Measurements from ENCODE around the gene RIOK3.

RIOK3 gene

GRCh38 chr18:23460285-23461273, 7.5 kb downstream of the RIOK3 start:
- Histone ChIP-seq H3K9me3 (ENCODE audit: control extremely low read depth in 1 of 5, control insufficient read depth in 4 of 5, insufficient read depth in 2 of 5, low read depth in 1 of 5, low read length in 4 of 5) (no peaks in the 10 kb centered on the region), H3K27ac (ENCODE audit: insufficient read depth in 1 of 2, low read depth in 1 of 2, low read length in 2 of 2, poor library complexity in 1 of 2, severe bottlenecking in 2 of 2) (peak overlapping the region in 1 of 2 experiments; percentile 27), H3K27me3 (replicated peaks in 2 of 5; ENCODE audit: control insufficient read depth in 4 of 5, insufficient read depth in 5 of 5, low read length in 4 of 5) (no peaks in the 10 kb centered on the region), H3K4me1 (ENCODE audit: control extremely low read depth in 1 of 4, control insufficient read depth in 4 of 4, insufficient read depth in 4 of 4, low read length in 3 of 4) (peaks cover 0 to 18% (median 7%) of the 10 kb centered on the region in 4 experiments), H3K4me3 (ENCODE audit: control insufficient read depth in 1 of 7, extremely low read depth in 1 of 7, insufficient read depth in 4 of 7, low read depth in 2 of 7, low read length in 6 of 7) (no peak overlapping the region), H3K36me3 (ENCODE audit: control insufficient read depth in 4 of 4, insufficient read depth in 4 of 4, low read length in 3 of 4) (peaks cover 12 to 38% (median 25%) of the 10 kb centered on the region in 4 experiments)
- DNase-seq, result no peak
- 87% methylated on average over 2 of the region's 2 CpGs for WGBS (ENCODE audit: insufficient coverage)
- ChIA-PET CTCF (interaction anchor here (1.0 to 1.7 kb wide), 2 partner anchors 38 to 496 kb away, joined by 3 to 4 read pairs; no protein-coding TSS in a partner anchor), POLR2A (no interaction called here)

GRCh38 chr18:23462876-23463275, 9.8 kb downstream of the RIOK3 start:
- H3K36me3 ChIP-seq (ENCODE audit: control insufficient read depth in 4 of 4, insufficient read depth in 4 of 4, low read length in 3 of 4), result peaks cover 19 to 57% (median 38%) of the 10 kb centered on the region in 4 experiments
- DNase-seq, result no peak
- H3K27me3 ChIP-seq (replicated peaks in 2 of 5; ENCODE audit: control insufficient read depth in 4 of 5, insufficient read depth in 5 of 5, low read length in 4 of 5), result no peaks in the 10 kb centered on the region
- H3K4me1 ChIP-seq (ENCODE audit: control extremely low read depth in 1 of 4, control insufficient read depth in 4 of 4, insufficient read depth in 4 of 4, low read length in 3 of 4), result peaks cover 0 to 14% (median 3%) of the 10 kb centered on the region in 4 experiments
- H3K4me3 ChIP-seq (ENCODE audit: control insufficient read depth in 1 of 7, extremely low read depth in 1 of 7, insufficient read depth in 4 of 7, low read depth in 2 of 7, low read length in 6 of 7), result no peak overlapping the region
- CTCF ChIA-PET, result interaction anchor here (0.7 to 1.3 kb wide), 4 partner anchors 11 to 36 kb away, joined by 3 read pairs; no protein-coding TSS in a partner anchor
- POLR2A ChIA-PET, result no interaction called here
- peak overlapping the region in 1 of 2 experiments; percentile 27 for H3K27ac ChIP-seq (ENCODE audit: insufficient read depth in 1 of 2, low read depth in 1 of 2, low read length in 2 of 2, poor library complexity in 1 of 2, severe bottlenecking in 2 of 2)
- WGBS (ENCODE audit: insufficient coverage), result no CpG with 5 or more reads among the region's 2 CpGs
- H3K9me3 ChIP-seq (ENCODE audit: control extremely low read depth in 1 of 5, control insufficient read depth in 4 of 5, insufficient read depth in 2 of 5, low read depth in 1 of 5, low read length in 4 of 5), result no peaks in the 10 kb centered on the region

- Histone ChIP-seq H3K4me3 (ENCODE audit: control insufficient read depth in 1 of 7, extremely low read depth in 1 of 7, insufficient read depth in 4 of 7, low read depth in 2 of 7, low read length in 6 of 7) (no peak overlapping the region), H3K9me3 (ENCODE audit: control extremely low read depth in 1 of 5, control insufficient read depth in 4 of 5, insufficient read depth in 2 of 5, low read depth in 1 of 5, low read length in 4 of 5) (no peaks in the 10 kb centered on the region), H3K36me3 (ENCODE audit: control insufficient read depth in 4 of 4, insufficient read depth in 4 of 4, low read length in 3 of 4) (peaks cover 38 to 83% (median 59%) of the 10 kb centered on the region in 4 experiments), H3K27me3 (replicated peaks in 2 of 5; ENCODE audit: control insufficient read depth in 4 of 5, insufficient read depth in 5 of 5, low read length in 4 of 5) (no peaks in the 10 kb centered on the region), H3K4me1 (ENCODE audit: control extremely low read depth in 1 of 4, control insufficient read depth in 4 of 4, insufficient read depth in 4 of 4, low read length in 3 of 4) (peaks cover 0 to 4% (median 2%) of the 10 kb centered on the region in 4 experiments), H3K27ac (ENCODE audit: insufficient read depth in 1 of 2, low read depth in 1 of 2, low read length in 2 of 2, poor library complexity in 1 of 2, severe bottlenecking in 2 of 2) (no peak overlapping the region)
- WGBS (ENCODE audit: insufficient coverage), result 100% methylated on average over 2 of the region's 3 CpGs
- ChIA-PET CTCF (interaction anchor here (1.0 to 2.3 kb wide), 4 partner anchors 15 to 48 kb away, joined by 3 to 7 read pairs (median 4); partner anchors contain the start of gene RIOK3), POLR2A (interaction anchor here (0.6 kb wide), 1 partner anchor 12 kb away, joined by 7 read pairs; no protein-coding TSS in a partner anchor)
- no peak for DNase-seq
Observed at GRCh38 chr18:23468753-23469459, 15.8 kb downstream of the RIOK3 start.

- H3K4me3 ChIP-seq (ENCODE audit: control insufficient read depth in 1 of 7, extremely low read depth in 1 of 7, insufficient read depth in 4 of 7, low read depth in 2 of 7, low read length in 6 of 7), result no peak overlapping the region
- ChIA-PET CTCF (interaction anchor here (0.8 to 5.2 kb wide), 5 partner anchors 9 to 29 kb away, joined by 3 to 24 read pairs (median 4); partner anchors contain the start of gene RIOK3), POLR2A (no interaction called here)
- peaks cover 0 to 4% (median 2%) of the 10 kb centered on the region in 4 experiments for H3K4me1 ChIP-seq (ENCODE audit: control extremely low read depth in 1 of 4, control insufficient read depth in 4 of 4, insufficient read depth in 4 of 4, low read length in 3 of 4)
- H3K9me3 ChIP-seq (ENCODE audit: control extremely low read depth in 1 of 5, control insufficient read depth in 4 of 5, insufficient read depth in 2 of 5, low read depth in 1 of 5, low read length in 4 of 5), result no peaks in the 10 kb centered on the region
- DNase-seq, result no peak
- 100% methylated on average over 2 of the region's 2 CpGs for WGBS (ENCODE audit: insufficient coverage)
- peaks cover 44 to 84% (median 63%) of the 10 kb centered on the region in 4 experiments for H3K36me3 ChIP-seq (ENCODE audit: control insufficient read depth in 4 of 4, insufficient read depth in 4 of 4, low read length in 3 of 4)
- H3K27ac ChIP-seq (ENCODE audit: insufficient read depth in 1 of 2, low read depth in 1 of 2, low read length in 2 of 2, poor library complexity in 1 of 2, severe bottlenecking in 2 of 2), result no peak overlapping the region
- H3K27me3 ChIP-seq (replicated peaks in 2 of 5; ENCODE audit: control insufficient read depth in 4 of 5, insufficient read depth in 5 of 5, low read length in 4 of 5), result no peaks in the 10 kb centered on the region
Observed at GRCh38 chr18:23470620-23471387, 17.7 kb downstream of the RIOK3 start.

- H3K27me3 ChIP-seq (replicated peaks in 2 of 5; ENCODE audit: control insufficient read depth in 4 of 5, insufficient read depth in 5 of 5, low read length in 4 of 5), result no peaks in the 10 kb centered on the region
- WGBS (ENCODE audit: insufficient coverage), result 98% methylated on average over 6 of the region's 6 CpGs
- H3K36me3 ChIP-seq (ENCODE audit: control insufficient read depth in 4 of 4, insufficient read depth in 4 of 4, low read length in 3 of 4), result peaks cover 48 to 84% (median 63%) of the 10 kb centered on the region in 4 experiments
- ChIA-PET CTCF (interaction anchor here (0.8 to 5.2 kb wide), 5 partner anchors 13 to 28 kb away, joined by 3 to 24 read pairs (median 4); partner anchors contain the start of gene RIOK3), POLR2A (no interaction called here)
- peaks cover 0 to 4% (median 2%) of the 10 kb centered on the region in 4 experiments for H3K4me1 ChIP-seq (ENCODE audit: control extremely low read depth in 1 of 4, control insufficient read depth in 4 of 4, insufficient read depth in 4 of 4, low read length in 3 of 4)
- H3K27ac ChIP-seq (ENCODE audit: insufficient read depth in 1 of 2, low read depth in 1 of 2, low read length in 2 of 2, poor library complexity in 1 of 2, severe bottlenecking in 2 of 2), result no peak overlapping the region
- H3K9me3 ChIP-seq (ENCODE audit: control extremely low read depth in 1 of 5, control insufficient read depth in 4 of 5, insufficient read depth in 2 of 5, low read depth in 1 of 5, low read length in 4 of 5), result no peaks in the 10 kb centered on the region
- no peak overlapping the region for H3K4me3 ChIP-seq (ENCODE audit: control insufficient read depth in 1 of 7, extremely low read depth in 1 of 7, insufficient read depth in 4 of 7, low read depth in 2 of 7, low read length in 6 of 7)
- no peak for DNase-seq
Observed at GRCh38 chr18:23471486-23471885, 18.4 kb downstream of the RIOK3 start.

- ChIA-PET POLR2A (interaction anchor here (0.6 kb wide), 1 partner anchor 8 kb away, joined by 3 read pairs; no protein-coding TSS in a partner anchor), CTCF (interaction anchor here (0.6 to 3.3 kb wide), 5 partner anchors 9 to 148 kb away, joined by 3 to 17 read pairs (median 4); no protein-coding TSS in a partner anchor)
- no peaks in the 10 kb centered on the region for H3K9me3 ChIP-seq (ENCODE audit: control extremely low read depth in 1 of 5, control insufficient read depth in 4 of 5, insufficient read depth in 2 of 5, low read depth in 1 of 5, low read length in 4 of 5)
- no peak overlapping the region for H3K4me3 ChIP-seq (ENCODE audit: control insufficient read depth in 1 of 7, extremely low read depth in 1 of 7, insufficient read depth in 4 of 7, low read depth in 2 of 7, low read length in 6 of 7)
- DNase-seq, result peak in 2 of 3 donors; percentile 77 to 83
- H3K4me1 ChIP-seq (ENCODE audit: control extremely low read depth in 1 of 4, control insufficient read depth in 4 of 4, insufficient read depth in 4 of 4, low read length in 3 of 4), result peaks cover 6 to 19% (median 17%) of the 10 kb centered on the region in 4 experiments
- peaks cover 20 to 52% (median 40%) of the 10 kb centered on the region in 4 experiments for H3K36me3 ChIP-seq (ENCODE audit: control insufficient read depth in 4 of 4, insufficient read depth in 4 of 4, low read length in 3 of 4)
- H3K27ac ChIP-seq (ENCODE audit: insufficient read depth in 1 of 2, low read depth in 1 of 2, low read length in 2 of 2, poor library complexity in 1 of 2, severe bottlenecking in 2 of 2), result no peak overlapping the region
- no CpG with 5 or more reads among the region's 3 CpGs for WGBS (ENCODE audit: insufficient coverage)
- H3K27me3 ChIP-seq (replicated peaks in 2 of 5; ENCODE audit: control insufficient read depth in 4 of 5, insufficient read depth in 5 of 5, low read length in 4 of 5), result no peaks in the 10 kb centered on the region
Observed at GRCh38 chr18:23479829-23480505, 26.9 kb downstream of the RIOK3 start.
